Central memory CD4-positive, alpha-beta T cell (primary cell): ENCODE results near the gene TSPAN12.

ENCODE experiments used
- DNase-seq: peaks from one replicate; pipeline ENCODE4 v3.0.0; 2022

TSPAN12 gene

GRCh38 chr7:120842121-120842621 is 15.8 kb downstream of the TSPAN12 start:
- DNase-seq: no peak

GRCh38 chr7:120841608-120842007 is 16.3 kb downstream of the TSPAN12 start:
- no peak for DNase-seq

- DNase-seq: no peak
Measured at GRCh38 chr7:120838281-120838682, 19.7 kb downstream of the TSPAN12 start.

- no peak for DNase-seq
Measured at GRCh38 chr7:120837599-120837998, 20.3 kb downstream of the TSPAN12 start.

- DNase-seq: no peak
Measured at GRCh38 chr7:120836556-120837115, 21.3 kb downstream of the TSPAN12 start.

- no peak for DNase-seq
Measured at GRCh38 chr7:120834726-120835125, 23.2 kb downstream of the TSPAN12 start.

GRCh38 chr7:120833546-120833945 is 24.4 kb downstream of the TSPAN12 start:
- no peak for DNase-seq

GRCh38 chr7:120832803-120833202 is 25.1 kb downstream of the TSPAN12 start:
- no peak for DNase-seq

- DNase-seq: no peak
Measured at GRCh38 chr7:120831260-120831659, 26.7 kb downstream of the TSPAN12 start.

GRCh38 chr7:120829487-120829886 is 28.5 kb downstream of the TSPAN12 start:
- no peak for DNase-seq

GRCh38 chr7:120828528-120828927 is 29.4 kb downstream of the TSPAN12 start:
- DNase-seq: no peak

- no peak for DNase-seq
Measured at GRCh38 chr7:120827371-120828118, 30.4 kb downstream of the TSPAN12 start.

GRCh38 chr7:120825576-120825975 is 32.4 kb downstream of the TSPAN12 start:
- no peak for DNase-seq

- no peak for DNase-seq
Measured at GRCh38 chr7:120825152-120825551, 32.8 kb downstream of the TSPAN12 start.

GRCh38 chr7:120819861-120820260 is 38.1 kb downstream of the TSPAN12 start:
- no peak for DNase-seq

- DNase-seq: no peak
Measured at GRCh38 chr7:120817851-120818250, 40.1 kb downstream of the TSPAN12 start.

- no peak for DNase-seq
Measured at GRCh38 chr7:120814253-120814939, 43.5 kb downstream of the TSPAN12 start.

- no peak for DNase-seq
Measured at GRCh38 chr7:120813546-120814252, 44.2 kb downstream of the TSPAN12 start.

- no peak for DNase-seq
Measured at GRCh38 chr7:120813089-120813488, 44.9 kb downstream of the TSPAN12 start.

- DNase-seq: no peak
Measured at GRCh38 chr7:120809260-120809659, 48.7 kb downstream of the TSPAN12 start.

- no peak for DNase-seq
Measured at GRCh38 chr7:120807390-120807789, 50.6 kb downstream of the TSPAN12 start.

- DNase-seq: no peak
Measured at GRCh38 chr7:120806669-120807068, 51.3 kb downstream of the TSPAN12 start.
